Skin of body (tissue), 2 donors: ENCODE results near the gene DDRGK1. TPM values are rescaled to one million over a fixed set of nuclear protein-coding genes. Genes with fewer than 3 reads are reported as not detected.
"Not testable (repeated sequence)": the region's sequence is repeated elsewhere in the genome, so short reads cannot be mapped to it uniquely, and the experiment has no call there.

Experiments used
- DNase-seq: peaks from one replicate; lab custom pipeline; 2025; lab: John Stamatoyannopoulos, UW
- total RNA-seq: library from RNA; depleted of rRNA; stranded (reverse); fragments of >200 nt; gene quantifications from one replicate; pipeline ENCODE4 v1.2.3, GENCODE V29; 2014

The DDRGK1 gene
- total RNA-seq, 1 donor from 2014 or later: 22.4 TPM

- DNase-seq: no peak
Measured at GRCh38 chr20:3188823-3189413, 15.6 kb downstream of the DDRGK1 start.

- not testable (repeated sequence) for DNase-seq
Measured at GRCh38 chr20:3187861-3188260, 16.6 kb downstream of the DDRGK1 start.

GRCh38 chr20:3183896-3184612 lies 20.4 kb downstream of the DDRGK1 start:
- DNase-seq: no peak

DNA sequence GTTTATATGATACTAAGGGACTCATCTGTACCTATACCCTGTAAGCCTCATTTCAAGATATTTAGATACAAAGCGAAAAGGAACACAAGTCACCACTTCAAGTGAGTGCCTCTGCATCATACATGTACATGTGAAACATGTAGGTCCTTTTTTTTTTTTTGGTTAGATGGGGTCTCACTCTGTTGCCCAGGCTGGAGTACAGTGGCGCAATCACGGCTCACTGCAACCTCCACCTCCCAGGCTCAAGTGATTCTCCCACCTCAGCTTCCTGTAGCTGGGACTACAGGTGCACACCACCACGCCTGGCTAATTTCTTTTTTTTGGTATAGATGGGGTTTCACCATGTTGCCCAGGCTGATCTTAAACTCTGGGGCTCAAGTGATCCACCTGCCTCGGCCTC lies 22.1 kb downstream of the DDRGK1 start:
- not testable (repeated sequence) for DNase-seq

DNA sequence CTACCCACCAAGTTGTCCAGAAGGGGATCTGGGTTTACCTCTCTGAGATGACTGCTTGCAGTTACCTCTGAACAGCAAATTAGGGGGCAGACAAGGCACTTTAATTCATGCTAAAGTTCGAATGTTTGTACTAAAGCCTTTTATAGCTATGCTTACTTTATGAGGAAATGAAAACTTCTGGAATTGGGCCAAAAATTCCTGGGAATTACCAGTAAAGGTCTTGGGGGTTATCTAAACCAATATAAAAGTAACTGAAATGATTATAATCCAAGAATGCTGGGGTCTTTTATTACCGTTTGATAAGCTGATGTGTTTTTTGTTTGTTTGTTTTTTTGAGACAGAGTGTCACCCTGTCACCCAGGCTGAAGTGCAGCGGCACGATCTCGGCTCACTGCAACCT lies 23.2 kb downstream of the DDRGK1 start:
- no peak for DNase-seq

GRCh38 chr20:3180319-3180718 lies 24.2 kb downstream of the DDRGK1 start:
- DNase-seq: no peak

DNA sequence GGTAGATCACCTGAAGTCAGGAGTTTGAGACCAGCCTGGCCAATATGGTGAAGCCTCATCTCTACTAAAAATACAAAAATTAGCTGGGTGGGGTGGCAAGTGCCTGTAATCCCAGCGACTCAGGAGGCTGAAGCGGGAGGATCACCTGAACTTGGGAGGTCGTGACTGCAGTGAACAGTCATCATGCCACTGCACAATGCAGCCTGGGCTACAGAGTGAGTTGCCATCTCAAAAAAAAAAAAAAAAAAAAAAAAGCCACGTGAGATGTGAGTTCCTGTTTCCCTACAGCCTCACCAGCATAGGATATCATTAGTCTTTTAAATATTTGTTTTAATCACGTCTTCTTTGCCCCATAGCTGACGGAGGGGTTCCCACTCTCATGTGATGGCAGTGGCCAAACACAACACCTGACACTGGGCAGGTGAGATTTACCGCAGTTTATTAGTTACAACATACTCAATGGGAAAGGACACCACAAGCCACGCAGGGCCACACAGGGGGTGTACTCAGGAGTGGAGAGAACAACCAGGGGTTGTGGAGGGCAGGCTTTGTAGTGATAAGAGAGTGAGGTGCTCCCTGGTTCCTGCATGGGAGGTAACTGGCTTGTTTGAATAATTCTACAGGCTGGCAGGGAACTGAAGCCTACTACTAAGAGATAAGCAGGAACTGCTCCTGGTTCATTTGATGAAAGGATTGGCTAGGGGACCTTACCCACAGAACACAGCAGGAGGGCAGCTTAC lies 26.6 kb downstream of the DDRGK1 start:
- no peak for DNase-seq

- DNase-seq: no peak
Measured at GRCh38 chr20:3175270-3175669, 29.2 kb downstream of the DDRGK1 start.

DNA sequence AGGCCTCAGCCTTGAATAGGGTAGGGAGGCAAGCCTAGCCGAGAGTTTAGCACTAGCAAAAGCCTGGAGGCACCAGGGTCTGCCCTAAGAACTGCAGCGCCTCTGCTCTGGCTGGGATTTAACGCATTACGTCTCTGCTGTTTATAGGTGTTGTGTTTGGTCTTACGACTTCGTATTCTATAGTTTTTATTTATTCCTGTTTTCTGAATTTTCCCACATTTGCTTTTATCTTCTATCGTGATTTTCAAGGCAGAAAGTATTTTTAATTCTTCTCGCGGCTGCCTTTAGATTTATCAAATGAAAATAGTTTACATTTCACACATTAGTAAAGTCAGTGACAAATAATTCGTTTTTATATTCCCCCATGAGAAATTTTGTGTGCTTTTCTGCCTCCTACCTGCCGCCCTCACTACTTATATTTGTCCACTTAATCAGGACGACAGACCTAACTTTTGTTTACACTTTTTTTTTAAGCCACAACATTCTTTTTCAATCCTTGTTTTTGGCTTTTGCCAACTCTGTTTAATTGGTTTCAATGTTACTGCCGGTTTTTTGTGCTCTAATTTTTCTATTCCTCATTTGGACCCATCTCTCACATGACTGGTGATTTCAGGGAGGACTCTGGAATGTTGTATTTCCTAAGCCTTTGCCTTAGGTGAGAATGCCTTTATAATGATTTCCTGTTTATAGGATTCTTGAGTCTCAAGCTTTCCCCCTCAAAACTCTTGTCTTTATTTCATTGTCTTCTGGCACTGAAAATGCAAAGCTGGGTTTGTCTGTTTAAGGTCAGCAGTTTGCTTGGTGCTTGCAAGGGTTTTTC lies 29.8 kb downstream of the DDRGK1 start:
- no peak for DNase-seq

- no peak for DNase-seq
Measured at GRCh38 chr20:3173610-3174441, 30.7 kb downstream of the DDRGK1 start.

DNA sequence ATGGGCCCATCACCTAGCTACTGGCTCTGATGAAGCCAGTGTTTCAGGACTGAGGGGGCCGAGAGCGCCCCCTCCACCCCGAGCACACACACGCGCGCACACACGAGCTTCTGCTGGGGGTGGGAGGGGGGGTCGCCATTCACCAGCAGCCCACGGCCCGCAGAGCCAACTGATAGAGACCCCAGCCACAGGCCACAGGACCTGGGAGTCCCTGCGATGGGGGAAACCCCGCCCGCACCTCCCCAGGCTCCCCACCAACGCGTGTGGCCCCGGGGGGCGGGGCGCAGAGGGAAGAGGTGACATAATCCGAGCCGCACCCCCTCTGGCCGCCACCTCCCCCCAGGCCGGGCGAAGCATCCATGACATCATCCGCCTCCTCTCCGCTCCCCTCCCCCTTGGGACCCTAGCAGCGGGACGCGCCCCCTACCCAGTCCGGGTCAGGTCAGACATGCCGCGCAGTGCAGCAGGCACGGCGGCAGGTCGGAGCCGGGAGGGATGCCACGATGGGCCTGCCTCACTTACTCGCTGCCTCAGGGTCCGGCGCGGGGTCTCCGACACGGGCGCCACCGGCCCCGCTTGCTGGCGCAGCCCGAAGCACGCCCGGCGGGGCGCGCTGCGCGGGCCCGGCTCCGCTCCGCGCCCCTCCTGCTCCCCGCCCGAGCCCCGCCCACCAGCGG lies 31.4 kb downstream of the DDRGK1 start, which contains the start of gene LZTS3:
Gene LZTS3, minus strand, starts transcription at position 617 of the 677 bp plus-strand sequence. CDS start 6,386 bp downstream, outside the sequence.
- peak; percentile 83 for DNase-seq

DNA sequence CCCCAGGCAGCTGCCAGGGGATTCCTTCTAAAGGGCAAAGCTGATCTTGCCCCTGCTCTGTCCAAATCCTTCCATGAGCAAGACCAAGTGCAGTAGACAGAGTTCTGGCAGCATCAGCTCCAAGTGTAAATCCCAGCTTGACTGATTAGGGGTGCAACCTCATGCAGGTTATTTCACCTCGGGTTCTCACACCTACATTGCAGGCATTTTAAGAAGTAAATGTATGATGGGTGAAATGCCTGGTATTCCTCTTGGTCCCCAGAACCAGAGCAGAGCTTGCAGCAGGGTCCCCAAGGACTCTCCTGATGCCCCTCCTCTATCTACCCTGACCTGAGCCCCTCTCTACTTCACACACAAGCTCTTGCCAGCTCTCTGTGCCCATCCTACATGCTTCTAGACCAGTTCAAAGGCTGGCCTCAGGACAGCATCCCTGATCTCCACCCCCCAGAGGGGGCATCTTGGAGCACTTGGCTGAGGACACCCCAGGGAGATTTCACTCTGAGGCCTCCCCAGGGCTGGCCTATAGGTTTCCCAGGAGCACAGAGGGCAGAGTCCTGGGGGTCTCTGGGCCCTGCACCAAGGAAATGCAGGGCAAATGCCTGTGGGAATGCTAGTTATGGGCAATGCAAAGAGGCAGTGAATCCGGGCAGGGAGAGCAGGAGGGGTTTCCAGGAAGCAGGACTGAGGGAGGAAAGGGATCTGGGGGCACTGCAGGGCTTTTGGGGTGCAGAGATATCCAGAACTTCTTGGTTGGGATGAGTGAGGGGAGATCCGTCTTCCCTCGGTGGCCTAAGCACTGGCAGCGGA lies 32.2 kb downstream of the DDRGK1 start:
- DNase-seq: no peak

GRCh38 chr20:3171391-3172125 lies 32.9 kb downstream of the DDRGK1 start:
- no peak for DNase-seq

DNA sequence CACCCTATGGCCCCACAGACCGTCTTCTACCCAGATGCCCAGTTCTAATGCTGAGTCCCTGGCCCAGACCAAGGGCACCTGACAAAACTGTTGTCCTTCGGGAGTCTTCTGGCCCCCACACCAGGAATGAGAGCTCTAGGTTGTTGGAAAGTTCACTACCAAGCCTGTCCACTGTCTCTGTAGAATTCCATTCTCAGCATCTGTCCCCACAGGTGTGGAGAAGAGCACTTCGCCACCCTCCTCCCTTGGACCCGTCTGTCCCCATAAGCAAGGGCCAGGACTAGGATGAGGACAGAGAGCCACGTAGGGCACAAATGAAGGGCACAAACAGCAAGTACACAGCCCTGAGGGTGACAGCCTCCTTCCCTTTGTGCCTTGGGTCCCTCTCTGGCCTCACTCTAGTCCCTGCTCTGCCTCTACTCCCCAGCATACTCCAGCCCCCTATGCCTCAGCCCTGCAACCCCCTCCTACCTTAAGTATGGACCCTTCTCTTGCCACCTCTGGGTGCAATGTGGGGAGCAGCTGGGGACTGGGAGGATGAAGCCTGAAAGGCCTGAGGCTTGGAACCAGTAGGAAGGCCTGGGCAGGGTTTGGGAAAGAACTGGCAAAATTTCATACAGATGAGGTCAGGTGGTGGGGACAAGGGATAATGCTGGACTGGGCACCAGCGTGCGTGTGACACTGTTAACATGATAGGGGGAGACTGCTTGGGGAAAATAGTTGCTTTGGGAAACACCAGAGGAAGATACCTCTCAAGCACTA lies 35.5 kb downstream of the DDRGK1 start:
- DNase-seq: no peak

- no peak for DNase-seq
Measured at GRCh38 chr20:3168079-3168828, 36.2 kb downstream of the DDRGK1 start.

- DNase-seq: no peak
Measured at GRCh38 chr20:3167738-3168078, 36.8 kb downstream of the DDRGK1 start.

- DNase-seq: no peak
Measured at GRCh38 chr20:3166913-3167342, 37.6 kb downstream of the DDRGK1 start.
